ENCODE measurements around the gene AK4.
"Not testable (repeated sequence)": the region's sequence is repeated elsewhere in the genome, so short reads cannot be mapped to it uniquely, and the experiment has no call there.

AK4 gene

DNA sequence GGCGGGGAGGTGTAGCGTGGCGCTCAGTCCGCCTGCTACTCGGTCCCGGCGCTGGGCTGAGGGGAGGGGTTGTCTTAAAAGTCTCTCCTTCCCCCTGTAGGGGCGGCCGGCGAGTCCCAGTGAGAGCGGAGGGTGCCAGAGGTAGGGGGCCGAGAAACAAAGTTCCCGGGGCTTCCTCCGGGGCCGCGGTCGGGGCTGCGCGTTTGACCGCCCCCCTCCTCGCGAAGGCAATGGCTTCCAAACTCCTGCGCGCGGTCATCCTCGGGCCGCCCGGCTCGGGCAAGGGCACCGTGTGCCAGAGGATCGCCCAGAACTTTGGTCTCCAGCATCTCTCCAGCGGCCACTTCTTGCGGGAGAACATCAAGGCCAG lies at the start of gene AK4:
AK4 (plus strand) TSS at position 26 of the 370 bp plus-strand sequence; CDS start at position 231, 205 bp downstream.
- not testable (repeated sequence) for DNase-seq (ENCODE audit: low read depth)

DNA sequence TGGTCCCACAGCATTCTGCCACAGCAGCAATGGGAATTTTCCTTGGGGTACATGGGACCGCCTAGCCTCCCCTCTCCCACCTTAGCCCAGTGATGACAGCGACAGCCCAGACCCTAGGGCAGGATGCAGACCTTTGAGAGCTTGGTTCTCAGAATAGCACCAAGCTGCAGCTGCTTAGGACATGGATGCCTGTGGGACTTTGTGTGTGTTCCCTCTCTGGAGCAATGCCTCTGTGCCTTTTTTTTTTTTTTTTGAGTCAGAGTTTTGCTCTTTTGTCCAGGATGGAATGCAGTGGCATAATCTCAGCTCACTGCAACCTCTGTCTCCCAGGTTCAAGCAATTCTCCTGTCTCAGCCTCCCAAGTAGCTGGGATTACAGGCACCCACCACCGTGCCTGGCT lies 44.2 kb upstream of the AK4 start:
- DNase-seq (ENCODE audit: low read depth) = no peak

DNA sequence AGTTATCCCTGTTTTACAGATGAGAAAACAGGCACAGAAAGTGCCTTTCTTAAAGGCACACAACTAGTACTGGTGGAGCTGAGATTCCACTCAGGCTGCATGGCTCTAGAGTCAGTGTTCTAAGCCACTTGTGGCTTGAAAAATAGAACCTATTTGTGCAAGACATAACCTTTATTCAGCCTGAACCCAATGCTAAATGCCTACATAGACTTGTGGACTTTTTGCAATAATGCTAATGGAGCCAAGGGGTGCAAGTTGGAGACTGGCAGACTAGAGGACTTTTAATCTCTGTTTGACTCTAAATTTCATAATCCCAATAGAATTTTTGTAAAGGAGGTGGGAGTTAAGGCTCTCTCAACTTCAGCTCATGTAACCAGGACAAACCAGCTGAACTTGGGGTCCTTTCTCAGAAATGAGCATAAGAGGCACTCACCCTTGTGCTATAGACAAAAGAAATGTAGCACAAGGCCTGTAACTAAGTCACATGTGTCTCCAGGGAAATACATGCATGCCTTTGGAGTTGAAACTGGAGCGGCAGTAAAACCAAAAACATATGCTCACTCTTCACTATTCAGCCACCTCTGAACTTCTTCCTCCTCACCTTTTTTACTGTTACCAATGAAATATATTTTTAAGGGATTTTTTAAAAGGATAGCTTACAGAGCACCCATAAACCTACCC lies 43.0 kb upstream of the AK4 start:
- no peak for DNase-seq (ENCODE audit: low read depth)

GRCh38 chr1:65105596-65105995 lies 42.4 kb upstream of the AK4 start:
- no peak for DNase-seq (ENCODE audit: low read depth)

DNA sequence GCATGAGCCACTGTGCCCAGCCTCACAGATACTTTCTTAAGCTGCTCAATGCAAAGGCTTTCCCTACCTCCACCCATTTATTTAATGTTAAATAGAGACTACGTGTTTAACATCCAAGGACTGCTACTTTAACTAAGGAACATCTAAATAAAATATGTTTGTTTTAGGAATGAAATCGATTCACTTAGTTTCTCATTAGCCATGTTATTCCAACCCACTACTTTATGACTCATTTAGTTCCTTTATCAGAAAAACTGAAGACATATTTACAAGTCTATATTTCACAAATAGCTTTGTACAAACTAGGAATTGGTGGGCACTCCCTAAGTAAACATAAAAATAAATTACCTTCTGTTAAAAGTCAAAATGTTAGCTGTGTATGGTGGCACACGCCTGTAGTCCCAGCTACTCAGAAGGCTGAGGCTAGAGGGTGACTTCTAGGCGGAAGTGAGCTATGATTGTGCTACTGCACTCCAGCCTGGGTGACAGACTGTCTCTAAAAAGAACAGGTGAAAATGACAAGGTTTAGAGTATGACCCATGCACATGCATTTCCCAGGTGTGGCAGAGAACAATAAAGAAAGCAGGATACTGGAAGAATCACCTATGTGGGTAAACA lies 39.9 kb upstream of the AK4 start:
- no peak for DNase-seq (ENCODE audit: low read depth)

DNA sequence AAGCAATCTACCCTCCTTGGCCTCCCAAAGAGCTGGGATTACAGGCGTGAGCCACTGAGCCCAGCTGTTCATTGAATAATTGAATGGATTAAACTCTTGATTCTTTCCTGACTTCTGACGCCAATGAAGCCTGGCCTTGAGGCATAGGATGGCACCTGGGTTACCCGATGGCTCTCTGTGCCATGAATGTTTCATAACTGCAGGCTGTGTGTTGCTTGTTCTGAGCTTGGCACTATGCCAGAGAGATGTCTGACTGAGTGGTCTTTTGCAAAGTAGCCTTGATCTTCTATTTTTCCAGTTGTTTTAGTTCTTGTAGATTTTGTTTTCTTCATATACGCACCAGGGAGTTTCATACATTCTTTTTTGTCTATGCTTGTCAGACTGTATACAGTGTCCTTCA lies 38.5 kb upstream of the AK4 start:
- no peak for DNase-seq (ENCODE audit: low read depth)

GRCh38 chr1:65112811-65113210 lies 35.2 kb upstream of the AK4 start:
- no peak for DNase-seq (ENCODE audit: low read depth)

- DNase-seq (ENCODE audit: low read depth) = no peak
Observed at GRCh38 chr1:65113298-65113697, 34.7 kb upstream of the AK4 start.

GRCh38 chr1:65114322-65114721 lies 33.7 kb upstream of the AK4 start:
- no peak for DNase-seq (ENCODE audit: low read depth)

GRCh38 chr1:65119951-65120350 lies 28.1 kb upstream of the AK4 start:
- peak; percentile 50 for DNase-seq (ENCODE audit: low read depth)

DNA sequence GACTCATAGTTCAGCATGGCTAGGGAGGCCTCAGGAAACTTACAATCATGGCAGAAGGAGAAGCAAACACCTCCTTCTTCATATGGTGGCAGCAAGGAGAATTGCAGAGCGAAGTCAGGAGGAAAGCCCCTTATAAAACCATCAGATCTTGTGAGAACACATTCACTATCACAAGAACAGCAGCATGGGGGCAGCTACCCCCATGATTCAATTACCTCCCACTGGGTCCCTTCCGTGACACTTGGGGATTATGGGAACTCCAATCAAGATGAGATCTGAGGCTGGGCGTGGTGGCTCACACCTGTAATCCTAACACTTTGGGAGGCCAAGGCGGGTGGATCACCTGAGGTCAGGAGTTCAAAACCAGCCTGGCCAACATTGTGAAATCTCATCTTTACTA lies 18.9 kb upstream of the AK4 start:
- not testable (repeated sequence) for DNase-seq (ENCODE audit: low read depth)

DNA sequence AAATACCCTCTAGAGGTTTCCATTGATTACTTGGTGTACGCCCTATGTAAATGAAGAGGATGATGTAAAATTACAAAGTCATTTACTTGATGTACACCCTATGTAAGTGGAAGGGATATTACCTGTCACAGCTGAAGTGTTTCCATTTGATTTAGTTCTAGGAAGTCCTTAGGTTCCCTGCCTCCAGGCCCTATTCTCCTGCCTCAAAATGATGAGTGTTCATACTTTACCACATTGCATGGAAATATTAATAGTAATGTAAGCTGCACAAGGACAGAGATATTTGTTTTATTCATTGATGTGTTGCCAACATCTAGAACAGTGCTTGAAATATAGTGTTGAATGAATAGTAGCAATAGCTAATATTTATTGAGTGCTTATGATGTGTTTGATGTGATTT lies 9.5 kb upstream of the AK4 start:
- DNase-seq (ENCODE audit: low read depth) = no peak

DNA sequence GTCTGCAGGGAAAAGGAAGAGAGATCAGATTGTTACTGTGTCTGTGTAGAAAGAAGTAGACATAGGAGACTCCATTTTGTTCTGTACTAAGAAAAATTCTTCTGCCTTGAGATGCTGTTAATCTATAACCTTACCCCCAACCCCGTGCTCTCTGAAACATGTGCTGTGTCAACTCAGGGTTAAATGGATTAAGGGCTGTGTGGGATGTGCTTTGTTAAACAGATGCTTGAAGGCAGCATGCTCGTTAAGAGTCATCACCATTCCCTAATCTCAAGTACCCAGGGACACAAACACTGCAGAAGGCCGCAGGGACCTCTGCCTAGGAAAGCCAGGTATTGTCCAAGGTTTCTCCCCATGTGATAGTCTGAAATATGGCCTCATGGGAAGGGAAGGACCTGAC lies 8.2 kb upstream of the AK4 start:
- not testable (repeated sequence) for DNase-seq (ENCODE audit: low read depth)

DNA sequence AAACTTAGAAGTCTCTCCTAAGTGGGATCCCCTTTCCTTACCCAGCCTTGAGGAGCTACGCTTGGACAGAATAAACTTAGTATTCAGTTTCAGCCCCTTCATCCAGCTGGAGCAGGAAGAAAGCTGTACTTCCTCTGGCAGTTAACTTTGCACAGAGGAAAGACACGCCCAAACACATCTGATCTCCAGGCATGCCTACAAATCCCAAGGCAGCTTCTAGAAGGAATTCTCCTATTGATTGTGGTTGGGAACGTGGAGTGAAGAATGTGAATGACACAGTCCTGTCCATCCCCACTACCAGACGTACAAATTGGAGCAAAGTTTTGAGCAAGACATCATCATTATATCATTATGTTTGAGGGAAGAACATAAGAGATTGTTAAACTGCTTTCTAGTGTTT lies 6.6 kb upstream of the AK4 start:
- peak; percentile 56 for DNase-seq (ENCODE audit: low read depth)

- DNase-seq (ENCODE audit: low read depth) = no peak
Observed at GRCh38 chr1:65141918-65142317, 6.1 kb upstream of the AK4 start.

DNA sequence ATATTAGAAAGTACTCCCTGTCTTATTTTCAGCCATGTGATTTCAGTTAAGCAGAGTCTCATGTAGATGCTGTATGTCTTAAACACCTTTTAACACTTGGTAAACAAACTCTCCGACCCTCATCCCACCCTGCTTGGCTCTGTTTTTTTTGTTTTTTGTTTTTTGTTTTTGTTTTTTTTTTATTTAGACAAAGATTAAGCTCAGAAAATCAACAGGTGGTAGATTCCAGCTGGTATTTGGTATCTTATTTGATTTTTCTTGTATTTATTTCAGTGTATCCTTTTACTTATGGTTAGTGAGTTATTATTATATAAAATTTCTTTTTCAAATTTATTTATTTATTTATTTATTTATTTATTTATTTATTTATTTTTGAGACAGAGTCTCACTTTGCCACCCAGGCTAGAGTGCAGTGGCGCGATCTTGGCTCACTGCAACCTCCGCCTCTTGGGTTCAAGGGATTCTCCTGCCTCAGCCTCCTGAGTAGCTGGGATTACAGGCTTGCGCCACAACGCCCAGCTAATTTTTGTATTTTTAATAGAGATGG lies 4.8 kb upstream of the AK4 start:
- not testable (repeated sequence) for DNase-seq (ENCODE audit: low read depth)

GRCh38 chr1:65146908-65147423 lies 1.0 kb upstream of the AK4 start:
- DNase-seq (ENCODE audit: low read depth) = no peak

GRCh38 chr1:65147424-65148177 lies 402 bp upstream of the AK4 start:
- no peak for DNase-seq (ENCODE audit: low read depth)

- DNase-seq (ENCODE audit: low read depth) = no peak
Observed at GRCh38 chr1:65148548-65149350, 746 bp downstream of the AK4 start.

GRCh38 chr1:65149351-65150107 lies 1.5 kb downstream of the AK4 start:
- DNase-seq (ENCODE audit: low read depth) = no peak

- no peak for DNase-seq (ENCODE audit: low read depth)
Observed at GRCh38 chr1:65150108-65150463, 2.1 kb downstream of the AK4 start.
